Duodenal mucosa (tissue), 2 donors: ENCODE data around the gene MED26.
A peak's percentile ranks its signal among the peaks of the same experiment; 100 is the strongest.
"Not testable (repeated sequence)": the region's sequence is repeated elsewhere in the genome, so short reads cannot be mapped to it uniquely, and the experiment has no call there.

Experiments
- H3K27ac ChIP-seq: one replicate; pipeline ENCODE4 v1.7.0; 2013; ENCODE audit warnings: low read depth, low read length
- H3K27me3 ChIP-seq, 2 donors: one replicate each; pipeline ENCODE4 v1.7.0; 2013; ENCODE audit warnings: low read length in 2 of 2, control low read depth in 1 of 2; ENCODE audit not compliant: insufficient read depth in 2 of 2, control insufficient read depth in 1 of 2
- H3K36me3 ChIP-seq, 2 donors: one replicate each; pipeline ENCODE4 v1.7.0; 2013; ENCODE audit warnings: low read length in 2 of 2, control low read depth in 1 of 2; ENCODE audit not compliant: insufficient read depth in 2 of 2, control insufficient read depth in 1 of 2
- H3K4me1 ChIP-seq, 2 donors: one replicate each; pipeline ENCODE4 v1.7.0; 2013; ENCODE audit warnings: low read length in 2 of 2, control low read depth in 1 of 2; ENCODE audit not compliant: insufficient read depth in 2 of 2, control insufficient read depth in 1 of 2
- H3K4me3 ChIP-seq, 2 donors: one replicate each; pipeline ENCODE4 v1.7.0; 2013; ENCODE audit warnings: low read length in 2 of 2, low read depth in 1 of 2
- H3K9ac ChIP-seq, 2 donors: one replicate each; pipeline ENCODE4 v1.7.0; 2013; ENCODE audit warnings: low read length in 2 of 2, low read depth in 1 of 2
- H3K9me3 ChIP-seq, 2 donors: one replicate each; pipeline ENCODE4 v1.7.0; 2013; ENCODE audit warnings: low read length in 2 of 2, control low read depth in 1 of 2; ENCODE audit not compliant: control insufficient read depth in 1 of 2

The MED26 gene

GRCh38 chr19:16543734-16544133 lies 84.3 kb downstream of the MED26 start:
- Histone ChIP-seq H3K4me3 (peak overlapping the region in 1 of 2 donors; percentile 92), H3K4me1 (peaks cover 9 to 16% of the 10 kb centered on the region in 2 donors)
- H3K9ac ChIP-seq, H3K9me3 ChIP-seq, H3K27me3 ChIP-seq, H3K36me3 ChIP-seq, H3K27ac ChIP-seq: not testable (repeated sequence)

GRCh38 chr19:16542910-16543472 lies 85.0 kb downstream of the MED26 start:
- no peaks in the 10 kb centered on the region for H3K9me3 ChIP-seq
- H3K27ac ChIP-seq = peak overlapping the region; percentile 79

GRCh38 chr19:16542045-16542909 lies 85.7 kb downstream of the MED26 start, which contains the start of gene CHERP:
Gene CHERP (minus strand): TSS chr19:16542437. CDS start chr19:16542378, 59 bp downstream.
- no peaks in the 10 kb centered on the region for H3K9me3 ChIP-seq
- H3K9ac ChIP-seq = peak within 1 kb of the TSS; percentile 85 to 97
- H3K27me3 ChIP-seq = no peaks in the 10 kb centered on the region
- peak within 1 kb of the TSS; percentile 79 for H3K27ac ChIP-seq
- peaks cover 8 to 12% of the 10 kb centered on the region in 2 donors for H3K36me3 ChIP-seq
- H3K4me1 ChIP-seq = peaks cover 9 to 16% of the 10 kb centered on the region in 2 donors
- peak within 1 kb of the TSS; percentile 92 to 98 for H3K4me3 ChIP-seq

More at GRCh38 chr19:16542910-16543472, 85.0 kb downstream of the MED26 start:
- Histone ChIP-seq H3K4me1 (peaks cover 9 to 16% of the 10 kb centered on the region in 2 donors), H3K9ac (peak overlapping the region; percentile 85 to 97), H3K36me3 (peaks cover 4 to 6% of the 10 kb centered on the region in 2 donors), H3K27me3 (no peaks in the 10 kb centered on the region), H3K4me3 (peak overlapping the region; percentile 92 to 98)

- Histone ChIP-seq H3K27ac (no peak overlapping the region), H3K9me3 (no peaks in the 10 kb centered on the region), H3K4me1 (peaks cover 9 to 16% of the 10 kb centered on the region in 2 donors), H3K9ac (peak overlapping the region; percentile 82 to 97), H3K36me3 (peaks cover 10 to 18% of the 10 kb centered on the region in 2 donors), H3K4me3 (peak overlapping the region; percentile 92 to 98), H3K27me3 (no peaks in the 10 kb centered on the region)
These were observed 86.4 kb downstream of the MED26 start for GRCh38 chr19:16541526-16542044.

GRCh38 chr19:16540948-16541347 lies 87.1 kb downstream of the MED26 start:
- no peaks in the 10 kb centered on the region for H3K27me3 ChIP-seq
- peak overlapping the region; percentile 82 to 97 for H3K9ac ChIP-seq
- H3K9me3 ChIP-seq = no peaks in the 10 kb centered on the region
- peaks cover 10 to 24% of the 10 kb centered on the region in 2 donors for H3K36me3 ChIP-seq
- peak overlapping the region; percentile 92 to 98 for H3K4me3 ChIP-seq
- H3K27ac ChIP-seq = no peak overlapping the region
- H3K4me1 ChIP-seq = peaks cover 9 to 16% of the 10 kb centered on the region in 2 donors

- H3K9ac ChIP-seq = no peak overlapping the region
- H3K36me3 ChIP-seq = peaks cover 22 to 61% of the 10 kb centered on the region in 2 donors
- no peaks in the 10 kb centered on the region for H3K27me3 ChIP-seq
- no peak overlapping the region for H3K27ac ChIP-seq
- H3K9me3 ChIP-seq = no peaks in the 10 kb centered on the region
- H3K4me1 ChIP-seq = peaks cover 9 to 16% of the 10 kb centered on the region in 2 donors
- no peak overlapping the region for H3K4me3 ChIP-seq
These were observed 90.9 kb downstream of the MED26 start for GRCh38 chr19:16537111-16537510.

GRCh38 chr19:16536130-16536529 lies 91.9 kb downstream of the MED26 start:
- Histone ChIP-seq H3K27me3 (no peaks in the 10 kb centered on the region), H3K4me3 (no peak overlapping the region), H3K4me1 (peaks cover 5 to 9% of the 10 kb centered on the region in 2 donors), H3K9ac (no peak overlapping the region), H3K9me3 (no peaks in the 10 kb centered on the region), H3K36me3 (peaks cover 32 to 71% of the 10 kb centered on the region in 2 donors), H3K27ac (no peak overlapping the region)

GRCh38 chr19:16535381-16535780 lies 92.6 kb downstream of the MED26 start:
- Histone ChIP-seq H3K4me1 (peaks cover 0 to 2% of the 10 kb centered on the region in 2 donors), H3K27ac (no peak overlapping the region), H3K36me3 (peaks cover 39 to 78% of the 10 kb centered on the region in 2 donors), H3K9ac (no peak overlapping the region), H3K27me3 (no peaks in the 10 kb centered on the region), H3K9me3 (no peaks in the 10 kb centered on the region), H3K4me3 (no peak overlapping the region)

GRCh38 chr19:16532440-16533234 lies 95.4 kb downstream of the MED26 start:
- no peaks in the 10 kb centered on the region for H3K4me1 ChIP-seq
- H3K27me3 ChIP-seq = no peaks in the 10 kb centered on the region
- H3K4me3 ChIP-seq = no peak overlapping the region
- peaks cover 53 to 92% of the 10 kb centered on the region in 2 donors for H3K36me3 ChIP-seq
- no peak overlapping the region for H3K9ac ChIP-seq
- H3K27ac ChIP-seq = no peak overlapping the region
- no peaks in the 10 kb centered on the region for H3K9me3 ChIP-seq
